Inflammatory macrophage treated with lipopolysaccharide for 4 hours (primary cell): ENCODE data around the gene HS3ST5.
"Not testable (repeated sequence)": the region's sequence is repeated elsewhere in the genome, so short reads cannot be mapped to it uniquely, and the experiment has no call there.

Experiments used
- DNase-seq: peaks from one replicate; pipeline ENCODE4 v3.0.0-alpha.2; 2020

The HS3ST5 gene

DNA sequence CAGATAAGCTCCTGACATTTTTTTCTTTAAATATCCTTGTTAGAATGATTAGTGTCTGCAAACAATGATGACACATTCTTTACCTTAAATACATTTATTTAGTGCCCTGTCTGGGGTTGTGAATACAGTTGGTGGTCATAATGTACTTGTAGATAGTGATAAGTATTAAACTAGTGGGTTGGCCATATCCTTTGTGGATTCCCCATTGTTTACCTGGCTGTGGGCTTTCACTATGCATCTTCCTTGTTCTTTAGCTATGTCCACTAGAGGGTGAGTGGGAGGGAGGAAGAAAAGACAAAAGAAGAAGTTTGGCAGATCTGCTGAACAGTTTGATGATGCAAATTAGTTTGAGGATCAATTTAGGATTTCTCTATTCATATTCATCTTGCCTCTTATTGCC, 15.7 kb downstream of the HS3ST5 start:
- no peak for DNase-seq

GRCh38 chr6:114323784-114324183, 19.0 kb downstream of the HS3ST5 start:
- DNase-seq = no peak

DNA sequence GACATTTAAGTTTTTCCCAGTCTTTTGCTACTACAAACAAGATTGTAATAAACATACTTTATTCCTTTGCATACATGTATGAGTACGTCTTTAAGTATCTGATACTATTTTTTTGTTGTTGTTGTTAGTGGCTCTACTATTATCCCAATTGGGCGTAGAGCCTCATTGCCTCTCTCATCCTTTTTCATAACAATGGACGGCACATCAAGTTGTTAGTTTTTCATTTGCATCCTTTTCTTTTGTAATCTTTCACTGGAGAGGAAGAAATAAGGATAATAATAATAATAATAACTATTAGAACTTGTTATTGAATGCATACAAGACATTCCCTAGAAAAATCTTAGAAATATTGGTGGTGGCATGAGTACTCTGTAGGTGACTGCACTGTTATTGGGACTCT, 23.1 kb downstream of the HS3ST5 start:
- DNase-seq = no peak

DNA sequence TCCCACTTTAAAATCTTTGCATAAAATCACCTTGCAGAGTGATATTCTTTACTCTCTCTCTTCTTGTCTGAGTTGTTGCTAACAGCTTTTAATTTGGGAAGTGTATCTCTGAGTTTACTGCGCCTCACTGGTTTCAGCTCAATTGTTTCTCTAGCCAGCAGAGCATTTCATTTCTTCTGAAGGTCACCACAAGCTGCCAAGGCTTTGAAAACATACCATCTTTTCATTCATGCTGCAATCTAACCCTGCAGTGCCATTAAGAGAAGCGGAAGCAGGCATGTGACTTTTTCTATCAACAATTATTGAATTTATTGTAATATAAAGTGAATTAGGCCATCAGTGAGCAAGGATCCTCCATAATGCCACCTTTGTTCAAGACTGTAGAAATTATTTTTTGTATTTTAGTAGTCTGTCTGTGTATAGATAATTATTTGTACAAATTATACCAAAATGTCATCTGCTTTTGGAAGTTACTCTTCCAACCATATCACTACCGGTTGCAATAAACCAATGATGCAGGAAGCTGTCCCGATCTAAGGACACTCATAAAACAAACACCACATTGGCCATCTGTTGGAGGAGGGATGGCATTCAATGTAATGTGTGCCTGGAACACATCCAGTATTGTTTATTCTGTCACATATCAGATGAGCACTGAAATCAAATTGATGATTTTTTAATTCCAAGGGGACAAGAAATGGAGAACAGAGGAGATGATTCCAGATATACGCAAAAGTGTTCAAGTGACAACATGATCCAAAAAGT, 26.8 kb downstream of the HS3ST5 start:
- no peak for DNase-seq

- DNase-seq = not testable (repeated sequence)
Observed at GRCh38 chr6:114313816-114314215, 29.0 kb downstream of the HS3ST5 start.

GRCh38 chr6:114312931-114313330, 29.9 kb downstream of the HS3ST5 start:
- no peak for DNase-seq

DNA sequence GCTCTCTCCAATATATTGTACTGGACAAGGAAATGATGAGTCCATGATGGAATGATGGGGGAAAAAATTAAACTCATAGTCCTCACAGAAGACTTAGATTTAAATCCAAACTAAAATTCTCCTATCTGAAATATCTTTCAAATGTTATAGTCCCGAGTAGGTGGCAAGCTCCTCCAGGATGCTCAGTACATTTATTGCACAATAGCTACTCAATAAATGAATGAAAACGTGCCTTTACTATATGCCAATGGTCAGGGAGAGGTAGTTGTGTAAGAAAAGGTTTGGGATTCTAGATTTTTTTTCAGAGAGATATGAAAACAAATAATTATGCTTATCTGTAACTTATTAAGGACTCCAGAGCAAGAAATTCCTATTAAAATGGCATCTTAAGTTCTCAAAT, 32.8 kb downstream of the HS3ST5 start:
- DNase-seq = no peak

GRCh38 chr6:114304304-114304887, 38.4 kb downstream of the HS3ST5 start:
- peak; percentile 8 for DNase-seq

GRCh38 chr6:114301596-114302219, 41.1 kb downstream of the HS3ST5 start:
- no peak for DNase-seq

- DNase-seq = no peak
Observed at GRCh38 chr6:114297135-114297534, 45.7 kb downstream of the HS3ST5 start.

DNA sequence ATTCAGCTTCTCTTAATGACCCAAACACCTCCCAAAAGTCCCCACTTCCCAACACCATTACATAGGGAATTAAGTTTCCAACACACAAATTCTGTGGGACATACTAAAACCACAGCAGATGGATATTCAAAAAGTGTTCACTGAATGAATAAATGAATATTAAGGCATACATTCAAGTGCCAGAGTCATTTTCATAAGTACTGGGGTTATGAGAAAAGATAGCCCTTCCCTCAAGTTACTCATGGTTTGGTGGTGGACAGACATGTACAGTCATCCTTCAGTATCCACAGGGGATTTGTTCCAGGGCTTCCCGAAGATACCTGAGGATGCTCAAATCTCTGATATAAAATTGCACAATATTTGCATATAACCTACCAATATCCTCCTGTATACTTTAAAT, 50.4 kb downstream of the HS3ST5 start:
- no peak for DNase-seq

DNA sequence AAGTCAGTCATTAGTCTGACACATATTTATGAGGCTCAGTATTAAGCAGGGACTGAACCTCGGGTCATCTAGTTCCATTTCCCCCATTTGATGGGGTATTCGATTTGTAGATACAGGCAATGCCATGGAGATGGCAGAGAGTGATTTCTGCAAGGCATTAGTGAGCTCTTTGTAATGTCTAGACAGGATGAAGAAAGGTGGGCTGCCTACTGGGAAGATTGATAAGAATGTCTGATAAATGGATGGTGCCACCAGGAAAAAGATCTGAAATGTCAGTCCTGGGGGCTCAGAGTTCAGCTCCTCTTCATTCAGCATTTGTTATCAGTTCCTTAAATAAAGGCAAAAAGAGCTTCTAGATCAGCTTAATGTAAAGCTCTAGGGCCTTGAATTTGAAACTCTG, 51.4 kb downstream of the HS3ST5 start:
- DNase-seq = no peak

DNA sequence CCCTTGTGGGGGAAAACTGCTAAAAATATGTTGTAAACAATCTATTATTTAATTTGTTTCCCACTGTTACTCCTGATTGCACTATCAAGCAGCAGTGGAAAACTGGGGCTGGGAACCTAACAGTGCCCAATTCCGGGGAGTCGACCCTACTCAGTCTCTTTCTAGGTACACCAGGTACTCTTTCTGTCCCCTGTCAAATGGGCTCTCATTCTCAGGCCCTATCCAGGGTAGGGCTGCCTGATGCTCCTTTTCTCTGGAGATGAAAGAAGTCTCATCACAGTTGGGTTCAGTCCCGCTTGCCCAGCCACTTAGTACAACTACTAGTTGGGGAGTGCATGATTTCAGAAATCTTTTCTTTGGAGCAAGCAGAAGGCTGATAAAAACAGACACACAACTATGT, 52.0 kb downstream of the HS3ST5 start:
- no peak for DNase-seq

GRCh38 chr6:114288701-114289495, 53.9 kb downstream of the HS3ST5 start:
- no peak for DNase-seq

DNA sequence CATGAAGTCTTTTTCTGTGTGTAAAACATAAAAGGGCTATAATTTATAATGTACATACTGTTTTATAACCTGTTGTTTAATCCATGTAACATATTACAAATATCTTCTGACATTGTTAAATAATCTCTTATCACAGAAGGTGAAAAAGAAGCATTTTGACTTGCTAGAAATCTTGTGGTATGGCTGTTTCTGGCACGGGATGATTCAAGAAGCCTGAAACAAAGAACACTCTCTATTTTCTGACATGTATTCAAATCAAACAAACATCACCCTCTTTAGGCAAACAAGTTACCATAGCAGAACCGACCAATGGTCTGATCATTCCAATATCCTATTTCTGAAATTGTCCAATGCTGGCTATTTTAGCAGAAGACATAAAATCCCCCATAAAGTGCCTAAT, 55.4 kb downstream of the HS3ST5 start:
- no peak for DNase-seq

DNA sequence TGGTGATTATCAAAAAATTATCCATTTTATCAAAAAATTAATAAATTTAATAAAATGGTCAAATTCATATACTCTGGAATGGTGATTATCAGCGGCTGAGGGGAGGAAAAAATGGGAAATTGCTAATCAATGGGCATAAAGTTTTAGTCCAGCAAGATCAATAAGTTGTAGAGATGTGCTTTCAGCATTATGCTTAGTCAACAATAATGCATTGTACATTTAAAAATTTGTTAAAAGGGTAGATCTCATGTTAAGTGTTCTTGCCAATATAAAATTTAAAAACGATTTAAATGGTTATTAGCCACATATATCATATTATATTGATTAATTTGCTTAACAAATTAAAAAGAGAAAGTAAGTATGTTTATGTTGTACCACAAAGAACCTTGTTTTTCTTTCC, 56.6 kb downstream of the HS3ST5 start:
- no peak for DNase-seq

- no peak for DNase-seq
Observed at GRCh38 chr6:114284281-114284680, 58.5 kb downstream of the HS3ST5 start.

- DNase-seq = no peak
Observed at GRCh38 chr6:114282292-114282691, 60.5 kb downstream of the HS3ST5 start.

DNA sequence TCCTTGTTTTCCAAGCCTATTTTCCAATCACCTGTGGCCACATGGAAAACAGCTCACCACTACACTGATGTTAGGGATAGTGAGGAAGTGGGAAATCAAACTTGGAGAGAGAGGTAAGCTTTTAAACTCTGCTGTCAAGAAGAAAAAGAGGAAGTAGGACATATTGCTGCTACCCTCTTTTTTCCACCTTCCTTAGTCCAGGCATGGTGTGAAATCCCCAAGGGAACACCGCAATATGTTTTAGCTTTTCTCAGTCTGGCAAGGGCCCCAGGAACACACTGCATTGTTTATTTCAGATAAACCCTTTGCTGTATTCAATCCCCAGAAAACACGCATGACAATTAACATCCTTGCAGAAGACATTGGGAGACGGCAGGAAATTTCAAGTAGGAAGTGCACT, 61.3 kb downstream of the HS3ST5 start:
- DNase-seq = no peak

DNA sequence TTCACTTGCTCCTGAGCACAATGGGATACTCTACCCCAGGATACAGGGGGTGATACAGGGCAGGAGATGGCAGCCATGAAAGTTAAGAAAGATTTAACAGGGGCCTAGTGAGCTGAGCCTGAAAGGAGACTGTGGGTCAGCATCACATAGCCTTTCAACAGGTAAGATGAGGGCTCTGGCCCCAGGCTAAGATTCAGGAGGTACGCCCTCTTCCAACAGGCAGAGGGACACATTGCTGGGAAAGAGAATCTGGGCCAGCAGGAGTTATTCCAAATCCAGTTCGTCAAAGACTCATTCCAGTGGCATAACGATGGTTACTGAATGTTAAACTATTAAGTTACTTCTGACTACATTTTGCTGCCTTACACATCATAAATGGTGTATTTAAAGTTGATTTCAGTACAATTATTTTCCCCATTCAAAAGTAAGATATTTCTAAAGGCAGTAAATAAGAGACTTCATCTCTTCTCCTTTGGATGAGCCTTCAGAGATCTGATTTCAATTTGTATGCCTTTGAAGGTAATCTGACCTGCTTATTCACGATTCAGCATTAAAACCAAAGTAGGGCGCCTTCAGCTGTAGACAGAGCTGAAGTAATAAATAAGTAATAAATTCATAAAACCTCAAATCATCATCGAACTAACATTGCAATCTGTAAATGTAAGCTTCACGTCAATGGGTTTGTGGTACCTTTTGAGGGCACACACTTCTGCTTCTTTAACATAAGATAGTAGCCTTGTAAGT, 62.4 kb downstream of the HS3ST5 start:
- no peak for DNase-seq

DNA sequence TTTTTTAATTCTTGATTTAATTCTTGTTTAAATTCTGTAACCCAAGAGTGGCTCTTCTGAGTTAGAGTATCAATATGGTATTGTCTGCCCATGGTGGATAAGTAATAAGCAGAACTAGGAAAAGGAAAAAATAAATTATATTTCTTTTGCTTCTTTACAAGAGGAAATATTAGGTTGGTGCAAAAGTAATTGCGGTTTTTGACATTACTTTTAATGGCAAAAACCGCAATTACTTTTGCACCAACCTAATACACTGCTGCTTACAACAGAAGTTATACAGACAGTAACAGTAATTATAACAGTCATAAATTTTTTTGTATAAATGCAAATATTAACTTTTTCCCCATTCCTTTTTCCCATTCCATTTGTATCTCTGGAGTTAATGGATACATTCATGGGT, 65.6 kb downstream of the HS3ST5 start:
- DNase-seq = no peak

DNA sequence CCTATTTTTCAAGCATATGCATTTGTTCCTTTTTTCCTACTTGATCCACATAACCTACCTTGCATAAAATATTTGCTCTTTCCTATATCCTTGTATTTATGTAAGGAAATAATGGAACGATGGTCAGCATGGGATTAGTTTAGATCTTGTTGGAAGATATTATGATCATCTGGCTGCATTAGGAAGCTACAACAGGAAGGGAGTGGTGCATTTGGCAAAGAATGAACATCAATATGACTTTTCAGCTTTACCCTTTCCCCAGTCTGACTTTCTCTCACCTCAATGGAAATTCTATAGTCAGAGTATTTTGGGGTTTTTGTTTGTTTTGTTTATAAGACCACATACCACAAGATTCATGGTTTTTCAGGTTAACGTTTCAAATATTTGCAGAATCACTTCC, 66.0 kb downstream of the HS3ST5 start:
- DNase-seq = no peak

- DNase-seq = no peak
Observed at GRCh38 chr6:114274836-114275235, 68.0 kb downstream of the HS3ST5 start.
